Measurements from ENCODE around the gene RAB8B. TPM values are rescaled to one million over a fixed set of nuclear protein-coding genes. Genes with fewer than 3 reads are reported as not detected.

The RAB8B gene
- total and polyA plus RNA-seq, 9 of the 15 experiments (the other 6 are each of a cell fraction or from before 2014, with no cell fraction given), result 7.8 to 32.1 (median 24.2) TPM

DNA sequence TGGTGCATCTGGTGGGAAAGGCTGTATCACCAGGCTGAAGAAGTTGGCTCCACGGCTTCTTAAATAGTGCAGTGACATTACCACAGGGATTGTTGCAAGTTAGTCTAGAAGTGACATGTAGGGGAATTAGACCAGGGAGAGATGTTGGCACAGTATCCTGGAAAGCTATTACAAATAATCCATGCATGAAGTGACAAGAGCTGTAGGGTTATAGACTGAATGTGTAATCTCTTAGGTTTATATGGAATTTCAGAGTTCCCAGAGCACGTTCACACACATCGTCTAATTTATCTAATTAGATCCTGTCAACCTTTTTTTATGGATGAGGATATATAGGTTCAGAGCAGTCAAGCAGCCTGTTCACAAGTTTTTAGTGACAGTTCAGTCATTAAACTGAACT is 50.7 kb downstream of the RAB8B start:
- no TSS peak for BruUV-seq (replicated peaks)
- in situ Hi-C loops (cut with MboI) (no loop called here), intact Hi-C loops (cut with micrococcal nuclease) (no loop called here)
- DNase-seq (ENCODE audit: extremely low read depth in 1 of 4, low spot score in 3 of 4), result no peak
- no peak for FAIRE-seq
- H3K79me2 ChIP-seq (ENCODE audit: control insufficient read depth, insufficient read depth, low read length), result peaks cover 58% of the 10 kb centered on the region
- no peak overlapping the region for H3K4me2 ChIP-seq (ENCODE audit: insufficient read depth, low read length)
- no peaks in the 10 kb centered on the region for H4K20me1 ChIP-seq (replicated peaks; ENCODE audit: control insufficient read depth, insufficient read depth, low read length)
- H3K9me3 ChIP-seq (replicated peaks; ENCODE audit: control insufficient read depth, insufficient read depth, low read depth, low read length), result peaks cover 6% of the 10 kb centered on the region
- H3K4me3 ChIP-seq, result no peak overlapping the region
- H3K36me3 ChIP-seq (ENCODE audit: control insufficient read depth, insufficient read depth, low read length), result peaks cover 16% of the 10 kb centered on the region; the same call in 2 of the 3 replicates
- no peak overlapping the region for H2AFZ ChIP-seq (ENCODE audit: low read depth, low read length)
- ChIA-PET CTCF (ENCODE audit: low intra/inter-chr PET ratio) (no interaction called here), POLR2A (no interaction called here)
- no peak overlapping the region for H3K27ac ChIP-seq (ENCODE audit: extremely low read depth, low read depth, low read length)
- TF ChIP-seq, protein P1, sequence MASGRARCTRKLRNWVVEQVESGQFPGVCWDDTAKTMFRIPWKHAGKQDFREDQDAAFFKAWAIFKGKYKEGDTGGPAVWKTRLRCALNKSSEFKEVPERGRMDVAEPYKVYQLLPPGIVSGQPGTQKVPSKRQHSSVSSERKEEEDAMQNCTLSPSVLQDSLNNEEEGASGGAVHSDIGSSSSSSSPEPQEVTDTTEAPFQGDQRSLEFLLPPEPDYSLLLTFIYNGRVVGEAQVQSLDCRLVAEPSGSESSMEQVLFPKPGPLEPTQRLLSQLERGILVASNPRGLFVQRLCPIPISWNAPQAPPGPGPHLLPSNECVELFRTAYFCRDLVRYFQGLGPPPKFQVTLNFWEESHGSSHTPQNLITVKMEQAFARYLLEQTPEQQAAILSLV (tag; IDR thresholded peaks at IDR 0.05), result no peak
- peaks cover 0 to 21% of the 10 kb centered on the region in 2 experiments; a peak in 3 of 5 replicates for H3K4me1 ChIP-seq (replicated peaks in 1 of 2; ENCODE audit: control insufficient read depth in 2 of 2, insufficient read depth in 2 of 2, low read length in 2 of 2)
- no peaks in the 10 kb centered on the region for H3K27me3 ChIP-seq (ENCODE audit: control insufficient read depth in 2 of 2, insufficient read depth in 2 of 2, low read length in 2 of 2)
- no peak overlapping the region for H3K9ac ChIP-seq (ENCODE audit: insufficient read depth in 1 of 2, low read depth in 2 of 2, low read length in 2 of 2)
- H3K9me1 ChIP-seq (ENCODE audit: control insufficient read depth, insufficient read depth, low read length), result no peaks in the 10 kb centered on the region
- 91% methylated on average over 3 of the region's 3 CpGs for WGBS (ENCODE audit: insufficient coverage, low coverage, missing lambda C conversion rate)
- no peak for ATAC-seq

DNA sequence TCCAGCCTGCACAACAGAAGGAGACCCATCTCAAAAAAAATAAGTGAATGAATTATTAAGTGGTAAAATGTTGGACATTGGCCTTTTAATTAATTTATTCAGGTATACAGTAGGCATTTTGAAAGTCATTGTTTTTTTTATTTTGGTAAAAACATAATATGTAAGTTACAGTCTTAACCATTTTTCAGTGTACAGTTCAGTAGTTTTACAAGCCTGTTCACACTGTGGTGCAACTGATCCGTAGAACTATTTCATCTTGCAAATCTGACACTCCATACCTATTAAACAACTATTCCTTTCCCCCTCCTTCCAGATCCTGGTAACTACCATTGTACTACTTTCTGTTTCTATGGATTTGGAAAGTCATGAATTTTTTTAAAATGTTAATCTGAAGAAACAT is 51.9 kb downstream of the RAB8B start:
- FAIRE-seq, result no peak
- TF ChIP-seq, protein P2, sequence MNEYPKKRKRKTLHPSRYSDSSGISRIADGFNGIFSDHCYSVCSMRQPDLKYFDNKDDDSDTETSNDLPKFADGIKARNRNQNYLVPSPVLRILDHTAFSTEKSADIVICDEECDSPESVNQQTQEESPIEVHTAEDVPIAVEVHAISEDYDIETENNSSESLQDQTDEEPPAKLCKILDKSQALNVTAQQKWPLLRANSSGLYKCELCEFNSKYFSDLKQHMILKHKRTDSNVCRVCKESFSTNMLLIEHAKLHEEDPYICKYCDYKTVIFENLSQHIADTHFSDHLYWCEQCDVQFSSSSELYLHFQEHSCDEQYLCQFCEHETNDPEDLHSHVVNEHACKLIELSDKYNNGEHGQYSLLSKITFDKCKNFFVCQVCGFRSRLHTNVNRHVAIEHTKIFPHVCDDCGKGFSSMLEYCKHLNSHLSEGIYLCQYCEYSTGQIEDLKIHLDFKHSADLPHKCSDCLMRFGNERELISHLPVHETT (CRISPR knock-in tag; conservative IDR thresholded peaks at IDR 0.05 in 1 of 2, IDR thresholded peaks at IDR 0.05 in 1 of 2), result no peak
- TF ChIP-seq, protein P3, sequence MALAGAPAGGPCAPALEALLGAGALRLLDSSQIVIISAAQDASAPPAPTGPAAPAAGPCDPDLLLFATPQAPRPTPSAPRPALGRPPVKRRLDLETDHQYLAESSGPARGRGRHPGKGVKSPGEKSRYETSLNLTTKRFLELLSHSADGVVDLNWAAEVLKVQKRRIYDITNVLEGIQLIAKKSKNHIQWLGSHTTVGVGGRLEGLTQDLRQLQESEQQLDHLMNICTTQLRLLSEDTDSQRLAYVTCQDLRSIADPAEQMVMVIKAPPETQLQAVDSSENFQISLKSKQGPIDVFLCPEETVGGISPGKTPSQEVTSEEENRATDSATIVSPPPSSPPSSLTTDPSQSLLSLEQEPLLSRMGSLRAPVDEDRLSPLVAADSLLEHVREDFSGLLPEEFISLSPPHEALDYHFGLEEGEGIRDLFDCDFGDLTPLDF (CRISPR knock-in tag; IDR thresholded peaks at IDR 0.05), result no peak
- TF ChIP-seq, protein P4, sequence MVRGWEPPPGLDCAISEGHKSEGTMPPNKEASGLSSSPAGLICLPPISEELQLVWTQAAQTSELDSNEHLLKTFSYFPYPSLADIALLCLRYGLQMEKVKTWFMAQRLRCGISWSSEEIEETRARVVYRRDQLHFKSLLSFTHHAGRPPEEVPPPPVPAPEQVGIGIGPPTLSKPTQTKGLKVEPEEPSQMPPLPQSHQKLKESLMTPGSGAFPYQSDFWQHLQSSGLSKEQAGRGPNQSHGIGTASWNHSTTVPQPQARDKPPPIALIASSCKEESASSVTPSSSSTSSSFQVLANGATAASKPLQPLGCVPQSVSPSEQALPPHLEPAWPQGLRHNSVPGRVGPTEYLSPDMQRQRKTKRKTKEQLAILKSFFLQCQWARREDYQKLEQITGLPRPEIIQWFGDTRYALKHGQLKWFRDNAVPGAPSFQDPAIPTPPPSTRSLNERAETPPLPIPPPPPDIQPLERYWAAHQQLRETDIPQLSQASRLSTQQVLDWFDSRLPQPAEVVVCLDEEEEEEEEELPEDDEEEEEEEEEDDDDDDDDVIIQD (CRISPR knock-in tag; IDR thresholded peaks at IDR 0.05), result no peak
- no peak for TF ChIP-seq TEAD2 (tag; IDR thresholded peaks at IDR 0.05)
- no peak for TF ChIP-seq ETS2 (tag; IDR thresholded peaks at IDR 0.05; ENCODE audit: borderline replicate concordance, poor library complexity, severe bottlenecking)
- no peak for TF ChIP-seq POLR2H (tag; IDR thresholded peaks at IDR 0.05; ENCODE audit: low read depth)
- no peak for TF ChIP-seq CAMTA2 (CRISPR knock-in tag; conservative IDR thresholded peaks at IDR 0.05)
- no peak for TF ChIP-seq ZKSCAN3 (CRISPR knock-in tag; IDR thresholded peaks at IDR 0.05)
- TF ChIP-seq KLF6 (CRISPR knock-in tag; IDR thresholded peaks at IDR 0.05; ENCODE audit: borderline replicate concordance), result no peak

More for the DNA sequence above, 51.9 kb downstream of the RAB8B start:
- Histone ChIP-seq H3K36me3 (ENCODE audit: control insufficient read depth, insufficient read depth, low read length) (peaks cover 25% of the 10 kb centered on the region; the same call in 2 of the 3 replicates), H3K27ac (ENCODE audit: extremely low read depth, low read depth, low read length) (no peak overlapping the region), H2AFZ (ENCODE audit: low read depth, low read length) (no peak overlapping the region), H3K9me3 (replicated peaks; ENCODE audit: control insufficient read depth, insufficient read depth, low read depth, low read length) (peaks cover 6% of the 10 kb centered on the region), H3K4me2 (ENCODE audit: insufficient read depth, low read length) (no peak overlapping the region), H3K79me2 (ENCODE audit: control insufficient read depth, insufficient read depth, low read length) (peaks cover 50% of the 10 kb centered on the region), H3K9me1 (ENCODE audit: control insufficient read depth, insufficient read depth, low read length) (no peaks in the 10 kb centered on the region), H3K4me1 (replicated peaks in 1 of 2; ENCODE audit: control insufficient read depth in 2 of 2, insufficient read depth in 2 of 2, low read length in 2 of 2) (peaks cover 0 to 21% of the 10 kb centered on the region in 2 experiments; a peak in 3 of 5 replicates), H4K20me1 (replicated peaks; ENCODE audit: control insufficient read depth, insufficient read depth, low read length) (no peaks in the 10 kb centered on the region), H3K9ac (ENCODE audit: insufficient read depth in 1 of 2, low read depth in 2 of 2, low read length in 2 of 2) (no peak overlapping the region), H3K4me3 (no peak overlapping the region), H3K27me3 (ENCODE audit: control insufficient read depth in 2 of 2, insufficient read depth in 2 of 2, low read length in 2 of 2) (no peaks in the 10 kb centered on the region)
- no TSS peak for BruUV-seq (replicated peaks)
- ChIA-PET POLR2A (no interaction called here), CTCF (ENCODE audit: low intra/inter-chr PET ratio) (no interaction called here)
- intact Hi-C loops (cut with micrococcal nuclease) (no loop called here), in situ Hi-C loops (cut with MboI) (no loop called here)
- DNase-seq (ENCODE audit: extremely low read depth in 1 of 4, low spot score in 3 of 4) (no peak), ATAC-seq (no peak)
- 100% methylated on average over 1 of the region's 1 CpG for WGBS (ENCODE audit: insufficient coverage, low coverage, missing lambda C conversion rate)
